ENCODE measurements around the gene CCDC47. TPM values are rescaled to one million over a fixed set of nuclear protein-coding genes. Genes with fewer than 3 reads are reported as not detected.

The CCDC47 gene
- total and polyA plus RNA-seq, 2 of the 4 experiments (the other 2 are of a cell fraction): 45.7 to 62.0 TPM

DNA sequence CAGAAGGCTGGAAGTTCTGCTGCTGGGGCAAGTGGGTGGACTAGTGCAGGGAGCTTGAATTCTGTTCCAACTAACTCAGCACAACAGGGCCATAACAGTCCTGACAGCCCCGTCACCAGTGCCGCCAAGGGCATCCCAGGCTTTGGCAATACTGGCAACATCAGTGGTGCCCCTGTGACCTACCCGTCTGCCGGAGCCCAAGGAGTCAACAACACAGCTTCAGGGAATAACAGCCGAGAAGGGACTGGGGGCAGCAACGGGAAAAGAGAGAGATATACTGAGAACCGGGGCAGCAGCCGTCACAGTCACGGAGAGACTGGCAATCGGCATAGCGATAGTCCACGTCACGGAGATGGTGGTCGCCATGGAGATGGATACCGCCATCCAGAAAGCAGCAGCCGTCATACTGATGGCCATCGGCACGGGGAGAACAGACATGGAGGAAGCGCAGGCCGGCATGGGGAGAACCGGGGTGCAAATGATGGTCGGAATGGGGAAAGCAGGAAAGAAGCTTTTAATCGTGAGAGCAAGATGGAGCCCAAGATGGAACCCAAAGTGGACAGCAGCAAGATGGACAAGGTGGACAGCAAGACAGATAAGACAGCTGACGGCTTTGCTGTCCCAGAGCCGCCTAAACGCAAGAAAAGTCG lies 44.5 kb upstream of the CCDC47 start:
- Histone ChIP-seq H3K9me1 (ENCODE audit: insufficient read depth, low read length) (peaks cover 15% of the 10 kb centered on the region), H3K79me1 (ENCODE audit: low read depth in 1 of 2, low read length in 2 of 2) (peaks cover 42 to 76% of the 10 kb centered on the region in 2 experiments), H4K91ac (ENCODE audit: insufficient read depth, low read depth, low read length) (no peak overlapping the region), H3K9me3 (ENCODE audit: control insufficient read depth, insufficient read depth, low read length) (no peaks in the 10 kb centered on the region), H4K20me1 (ENCODE audit: insufficient read depth, low read length) (peaks cover 26% of the 10 kb centered on the region), H2BK5ac (ENCODE audit: low read depth, low read length, poor library complexity, severe bottlenecking) (peak overlapping the region; percentile 85), H3K18ac (ENCODE audit: low read depth, low read length) (no peak overlapping the region), H2BK120ac (ENCODE audit: low read depth, low read length) (no peak overlapping the region), H3K4me1 (ENCODE audit: control insufficient read depth, insufficient read depth, low read length) (peaks cover 20% of the 10 kb centered on the region), H2BK20ac (ENCODE audit: low read depth, low read length) (no peak overlapping the region), H3K4me2 (ENCODE audit: low read depth, low read length) (no peak overlapping the region), H3K27ac (ENCODE audit: insufficient read depth, low read length) (peak overlapping the region; percentile 14; the same call in 1 of the 2 replicates), H3K4ac (ENCODE audit: low read depth, low read length) (peak overlapping the region; percentile 4; the same call in 1 of the 2 replicates), H3K23ac (ENCODE audit: low read depth, low read length) (no peak overlapping the region), H4K8ac (ENCODE audit: low read depth in 2 of 2, low read length in 2 of 2) (peak overlapping the region in 1 of 2 experiments; percentile 9; a peak in 1 of 4 replicates), H4K5ac (ENCODE audit: low read depth, low read length) (no peak overlapping the region), H2AFZ (replicated peaks; ENCODE audit: low read length, poor library complexity) (no peak overlapping the region), H3K27me3 (ENCODE audit: control insufficient read depth, insufficient read depth, low read length) (no peaks in the 10 kb centered on the region), H3K4me3 (ENCODE audit: insufficient read depth, low read depth, low read length) (no peak overlapping the region), H2BK15ac (ENCODE audit: low read depth, low read length) (no peak overlapping the region), H3K56ac (ENCODE audit: extremely low read depth, insufficient read depth, low read length) (no peak overlapping the region), H3K14ac (replicated peaks; ENCODE audit: low read depth, low read length) (no peak overlapping the region; the same call in 1 of the 2 replicates), H3K36me3 (ENCODE audit: control insufficient read depth, insufficient read depth, low read length) (peaks cover 82% of the 10 kb centered on the region), H2AK9ac (replicated peaks; ENCODE audit: low read depth, low read length, poor library complexity) (no peak overlapping the region), H3K9ac (ENCODE audit: low read depth, low read length) (no peak overlapping the region), H2AK5ac (ENCODE audit: low read depth, low read length) (peak overlapping the region; percentile 16; the same call in 1 of the 2 replicates)
- dilution Hi-C loops (cut with HindIII; ENCODE audit: low sequenced_read_pairs, unreplicated experiment): no loop called here
- ATAC-seq (ENCODE audit: low read depth) (no peak), DNase-seq (no peak)
- intact Hi-C loops (cut with micrococcal nuclease): loop anchor here (2.0 kb wide), 1 partner anchor 13 kb away; no protein-coding TSS in a partner anchor
- TF ChIP-seq MXI1 (IDR thresholded peaks at IDR 0.05; ENCODE audit: borderline replicate concordance, low read depth, low read length): no peak
- TF ChIP-seq CHD1 (IDR thresholded peaks at IDR 0.05; ENCODE audit: low read depth, low read length): no peak
- no peak for TF ChIP-seq CTCF (conservative IDR thresholded peaks at IDR 0.05; ENCODE audit: low read depth, low read length)
- TF ChIP-seq FOS (IDR thresholded peaks at IDR 0.05; ENCODE audit: low read depth, low read length): no peak
- no peak for TF ChIP-seq RCOR1 (IDR thresholded peaks at IDR 0.05; ENCODE audit: insufficient replicate concordance, low read length)
- TF ChIP-seq, protein P1, sequence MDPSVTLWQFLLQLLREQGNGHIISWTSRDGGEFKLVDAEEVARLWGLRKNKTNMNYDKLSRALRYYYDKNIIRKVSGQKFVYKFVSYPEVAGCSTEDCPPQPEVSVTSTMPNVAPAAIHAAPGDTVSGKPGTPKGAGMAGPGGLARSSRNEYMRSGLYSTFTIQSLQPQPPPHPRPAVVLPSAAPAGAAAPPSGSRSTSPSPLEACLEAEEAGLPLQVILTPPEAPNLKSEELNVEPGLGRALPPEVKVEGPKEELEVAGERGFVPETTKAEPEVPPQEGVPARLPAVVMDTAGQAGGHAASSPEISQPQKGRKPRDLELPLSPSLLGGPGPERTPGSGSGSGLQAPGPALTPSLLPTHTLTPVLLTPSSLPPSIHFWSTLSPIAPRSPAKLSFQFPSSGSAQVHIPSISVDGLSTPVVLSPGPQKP (IDR thresholded peaks at IDR 0.05; ENCODE audit: borderline replicate concordance, low read depth, low read length): no peak
- TF ChIP-seq USF2 (IDR thresholded peaks at IDR 0.05; ENCODE audit: low read depth, low read length): no peak
- no peak for TF ChIP-seq BHLHE40 (IDR thresholded peaks at IDR 0.05; ENCODE audit: low read depth, low read length)
- TF ChIP-seq RFX5 (IDR thresholded peaks at IDR 0.05; ENCODE audit: low read depth, low read length): no peak
- TF ChIP-seq CEBPB (IDR thresholded peaks at IDR 0.05; ENCODE audit: low read depth, low read length): no peak
- TF ChIP-seq POLR2A (IDR thresholded peaks at IDR 0.05; ENCODE audit: low read depth, low read length): no peak
- no peak for TF ChIP-seq SMC3 (IDR thresholded peaks at IDR 0.05; ENCODE audit: low read depth, low read length)
- TF ChIP-seq RAD21 (IDR thresholded peaks at IDR 0.05; ENCODE audit: low read length): no peak
- ChIA-PET POLR2A (ENCODE audit: unreplicated experiment) (no interaction called here), CTCF (no interaction called here)
- in situ Hi-C loops (cut with MboI; ENCODE audit: low sequenced_read_pairs): no loop called here
- TSS peak; percentile 89 for BruUV-seq (replicated peaks)
- WGBS, 2 experiments (ENCODE audit: extremely low coverage in 2 of 2, insufficient read length in 1 of 2): 96% methylated on average over 27 of the region's 27 CpGs; no CpG with 5 or more reads in 1 of the 2 experiments
